Cardiac fibroblast (primary cell): ENCODE results near the gene TCEANC2.
A peak's percentile ranks its signal among the peaks of the same experiment; 100 is the strongest.

Source experiments
- DNase-seq, 2 donors: peaks; one replicate each; pipeline versions ENCODE4 v3.0.0 to v3.0.0-alpha.2; 2010; ENCODE audit warnings: low read depth in 2 of 2
- H3K4me3 ChIP-seq, 2 donors: replicated peaks in 1 of 2; 1 replicate in 1 of 2; 2 replicates in 1 of 2; pipeline ENCODE4 v1.5.1; 2011; ENCODE audit warnings: low read depth in 2 of 2, low read length in 2 of 2, mild to moderate bottlenecking in 2 of 2, moderate library complexity in 1 of 2
- CTCF ChIP-seq: IDR thresholded peaks from one replicate; pipeline ENCODE4 v1.5.1; 2011; ENCODE audit warnings: low read depth, mild to moderate bottlenecking, low read length, inconsistent platforms

TCEANC2 gene

GRCh38 chr1:54125386-54126070, 72.1 kb downstream of the TCEANC2 start:
- TF ChIP-seq CTCF = peak; percentile 18
- DNase-seq = peak; percentile 30 to 40
- no peak overlapping the region for H3K4me3 ChIP-seq

GRCh38 chr1:54126271-54126815, 72.9 kb downstream of the TCEANC2 start:
- no peak overlapping the region for H3K4me3 ChIP-seq

GRCh38 chr1:54127594-54128300, 74.3 kb downstream of the TCEANC2 start:
- no peak for TF ChIP-seq CTCF
- no peak overlapping the region for H3K4me3 ChIP-seq

More at GRCh38 chr1:54126271-54126815, 72.9 kb downstream of the TCEANC2 start:
- TF ChIP-seq CTCF = no peak
- DNase-seq = peak in 1 of 2 donors; percentile 24

GRCh38 chr1:54129858-54130257, 76.5 kb downstream of the TCEANC2 start:
- no peak for TF ChIP-seq CTCF
- DNase-seq = no peak
- H3K4me3 ChIP-seq = no peak overlapping the region

More at GRCh38 chr1:54127594-54128300, 74.3 kb downstream of the TCEANC2 start:
- no peak for DNase-seq

GRCh38 chr1:54131419-54131818, 78.0 kb downstream of the TCEANC2 start:
- no peak overlapping the region for H3K4me3 ChIP-seq
- TF ChIP-seq CTCF = no peak
- no peak for DNase-seq

GRCh38 chr1:54132495-54132894, 79.1 kb downstream of the TCEANC2 start:
- DNase-seq = no peak
- no peak for TF ChIP-seq CTCF
- no peak overlapping the region for H3K4me3 ChIP-seq
